Activated naive CD8-positive, alpha-beta T cell treated with anti-CD3 and anti-CD28 coated beads for 36 hours (primary cell): Measurements from ENCODE around the gene ARHGEF4. TPM values are rescaled to one million over a fixed set of nuclear protein-coding genes. Genes with fewer than 3 reads are reported as not detected.

Experiments
- DNase-seq: peaks from one replicate; pipeline ENCODE4 v3.0.0; 2021
- H3K27ac Mint-ChIP-seq: one replicate; pipeline ENCODE4 v1.8.0; 2022; ENCODE audit warnings: mild to moderate bottlenecking, moderate library complexity, mixed read lengths
- H3K27me3 Mint-ChIP-seq: one replicate; pipeline ENCODE4 v1.8.0; 2022; ENCODE audit warnings: mild to moderate bottlenecking, mixed read lengths
- H3K36me3 Mint-ChIP-seq: one replicate; pipeline ENCODE4 v1.8.0; 2021; ENCODE audit warnings: mild to moderate bottlenecking, mixed read lengths
- H3K4me1 Mint-ChIP-seq: one replicate; pipeline ENCODE4 v1.8.0; 2021; ENCODE audit warnings: mixed read lengths
- H3K4me3 Mint-ChIP-seq: one replicate; pipeline ENCODE4 v1.8.0; 2022; ENCODE audit warnings: mild to moderate bottlenecking, moderate library complexity, mixed read lengths
- H3K9me3 Mint-ChIP-seq: one replicate; pipeline ENCODE4 v1.8.0; 2022; ENCODE audit warnings: mixed read lengths
- total RNA-seq, 2 experiments: library from RNA; stranded (reverse); gene quantifications; one replicate each; pipeline ENCODE4 v1.2.3, GENCODE V29; 2021

Gene ARHGEF4
- total RNA-seq, 2 experiments from 2014 or later = 2.8 to 3.3 TPM

DNA sequence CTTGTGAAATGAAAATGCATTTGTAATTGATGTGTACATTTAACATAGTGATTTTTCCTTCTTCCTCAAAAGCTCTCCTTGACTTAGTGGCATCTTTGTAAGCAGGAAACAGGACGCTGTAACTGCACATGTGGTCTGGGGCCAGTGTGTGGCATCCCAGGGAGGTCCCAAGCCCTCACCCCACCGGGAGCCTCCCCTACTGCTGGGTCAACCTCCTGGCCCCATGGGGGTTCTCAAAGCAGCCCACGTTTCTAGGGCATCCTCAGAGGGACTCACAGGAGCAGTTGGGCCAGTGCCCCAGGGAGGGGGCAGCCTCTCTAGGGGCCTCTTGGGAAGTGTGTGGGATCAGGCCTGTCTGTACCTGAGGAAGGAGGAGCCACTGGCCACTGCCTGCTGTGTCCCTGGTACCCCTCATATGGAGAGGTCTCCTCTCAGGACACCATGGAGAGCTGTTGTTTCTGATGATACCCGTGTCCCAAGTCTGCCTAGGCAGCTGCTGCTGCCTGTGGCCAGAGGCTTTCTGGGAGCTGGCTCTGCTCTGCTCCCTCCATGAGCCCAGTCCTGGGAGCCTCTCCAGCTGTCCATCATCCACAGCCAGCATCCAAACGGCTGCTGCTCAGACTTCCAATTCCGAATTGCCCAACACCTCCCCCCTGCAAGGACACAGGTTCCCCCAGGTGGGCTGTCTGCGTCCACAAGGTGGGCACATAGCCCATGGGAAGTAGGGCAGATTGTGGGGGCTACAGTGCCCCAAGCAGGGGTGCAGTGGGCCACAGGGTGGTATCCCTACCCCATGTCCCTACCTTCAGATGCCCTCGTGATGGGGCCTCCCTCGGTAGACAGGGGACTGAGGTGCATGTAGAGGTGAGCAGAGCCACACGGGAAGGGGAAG is 13.4 kb downstream of the ARHGEF4 start:
- peaks cover 2% of the 10 kb centered on the region for H3K9me3 Mint-ChIP-seq
- no peak overlapping the region for H3K27ac Mint-ChIP-seq
- no peaks in the 10 kb centered on the region for H3K27me3 Mint-ChIP-seq
- H3K4me3 Mint-ChIP-seq = no peak overlapping the region
- no peaks in the 10 kb centered on the region for H3K4me1 Mint-ChIP-seq
- no peak for DNase-seq
- H3K36me3 Mint-ChIP-seq = no peaks in the 10 kb centered on the region

DNA sequence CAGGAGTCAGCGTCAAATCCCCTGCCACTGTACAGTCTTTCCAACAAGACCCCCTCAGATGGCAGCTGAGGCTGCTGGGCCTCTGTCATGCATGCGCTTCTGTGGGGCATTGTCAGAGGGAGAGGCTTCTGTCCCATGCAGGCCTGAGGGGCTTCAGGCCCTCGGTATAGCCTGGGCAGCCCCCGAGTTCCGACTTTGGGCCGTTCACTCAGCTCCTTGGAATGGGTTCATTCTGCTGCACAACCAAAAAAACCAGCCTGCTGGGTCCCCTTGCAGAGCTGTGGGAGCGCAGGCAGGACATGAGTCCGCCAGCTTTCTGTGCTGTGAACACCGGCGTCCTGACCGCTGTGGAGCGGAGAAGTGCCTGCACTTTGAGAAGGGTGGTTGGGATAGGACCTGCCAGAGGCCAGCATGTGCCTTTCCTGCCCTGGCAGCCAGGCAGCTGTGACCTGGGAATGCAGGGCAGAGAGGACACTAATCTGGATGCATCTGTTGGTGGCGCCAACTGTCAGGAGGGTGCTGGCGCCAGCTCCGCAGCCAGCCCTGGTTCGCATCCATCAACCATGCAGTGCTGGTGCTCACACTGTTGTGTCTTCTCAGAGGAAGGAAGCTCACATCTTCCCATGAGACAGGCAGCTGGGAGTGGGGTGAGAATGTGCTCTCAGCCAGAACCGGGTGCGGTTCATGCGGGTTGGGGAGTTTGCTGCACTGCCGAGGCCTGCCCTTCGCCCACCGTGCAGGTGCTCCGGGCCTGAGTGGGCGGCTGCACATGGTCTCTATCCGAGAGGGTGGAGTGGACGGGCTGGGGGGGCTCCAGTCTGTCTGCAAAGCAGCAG is 14.3 kb downstream of the ARHGEF4 start:
- Mint-ChIP-seq H3K4me1 (no peaks in the 10 kb centered on the region), H3K4me3 (no peak overlapping the region), H3K9me3 (peaks cover 8% of the 10 kb centered on the region), H3K27me3 (no peaks in the 10 kb centered on the region), H3K36me3 (no peaks in the 10 kb centered on the region), H3K27ac (no peak overlapping the region)
- no peak for DNase-seq

GRCh38 chr2:130851624-130852382 is 15.1 kb downstream of the ARHGEF4 start:
- no peak overlapping the region for H3K4me3 Mint-ChIP-seq
- DNase-seq = no peak
- H3K36me3 Mint-ChIP-seq = no peaks in the 10 kb centered on the region
- H3K9me3 Mint-ChIP-seq = peaks cover 10% of the 10 kb centered on the region
- H3K27ac Mint-ChIP-seq = no peak overlapping the region
- H3K27me3 Mint-ChIP-seq = no peaks in the 10 kb centered on the region
- H3K4me1 Mint-ChIP-seq = no peaks in the 10 kb centered on the region

DNA sequence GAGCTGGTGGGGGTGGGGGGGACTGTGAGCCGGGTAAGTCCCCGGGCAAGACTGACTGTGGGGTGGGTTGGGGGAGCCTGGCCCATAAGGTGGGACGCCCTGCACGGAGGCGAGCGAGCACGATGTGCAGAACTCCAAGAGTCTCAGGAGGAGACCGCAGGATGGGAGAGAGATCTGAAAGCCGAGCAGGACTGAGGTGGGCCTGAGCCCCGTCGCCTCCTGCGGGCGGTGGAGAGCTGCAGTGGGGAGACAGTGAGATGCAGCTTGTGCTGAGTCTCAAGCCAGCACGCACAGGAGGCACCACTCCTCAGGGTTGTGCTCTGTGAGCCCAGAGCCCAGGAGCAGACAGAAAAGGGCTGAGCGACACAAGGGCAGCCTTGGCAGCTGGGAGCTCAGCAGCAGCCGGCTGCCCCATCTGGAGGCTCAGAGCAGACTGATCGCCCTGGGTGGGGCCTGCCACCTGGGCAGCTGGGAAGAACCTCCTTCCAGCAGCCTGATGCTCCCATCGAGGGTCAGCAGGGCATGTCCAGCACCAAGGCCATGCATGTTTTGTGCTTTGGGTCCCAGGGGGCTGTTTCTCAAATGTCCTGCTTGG is 15.9 kb downstream of the ARHGEF4 start:
- no peak for DNase-seq
- H3K9me3 Mint-ChIP-seq = peaks cover 10% of the 10 kb centered on the region

DNA sequence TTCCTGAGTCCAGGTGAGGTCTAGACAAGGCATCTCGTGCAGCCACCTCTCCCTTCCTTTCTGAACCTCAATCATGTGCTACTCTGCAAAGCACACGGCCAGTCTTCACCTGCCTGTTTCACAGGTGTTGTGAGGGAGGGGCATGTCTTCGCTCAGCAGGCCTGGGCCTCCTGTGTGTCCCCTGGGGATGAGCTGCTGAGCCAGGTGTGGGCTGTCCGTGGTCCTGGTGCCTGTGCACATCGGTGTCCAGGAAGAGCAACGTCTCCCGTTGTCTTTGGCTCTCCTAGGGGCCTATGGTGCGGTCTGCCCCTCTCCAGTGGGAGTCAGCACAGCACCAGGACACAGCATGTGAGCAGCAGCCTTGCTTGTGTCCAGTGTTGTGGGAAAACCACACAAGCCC is 16.7 kb downstream of the ARHGEF4 start:
- no peak overlapping the region for H3K4me3 Mint-ChIP-seq
- H3K27ac Mint-ChIP-seq = no peak overlapping the region
- H3K36me3 Mint-ChIP-seq = no peaks in the 10 kb centered on the region
- H3K4me1 Mint-ChIP-seq = no peaks in the 10 kb centered on the region
- H3K9me3 Mint-ChIP-seq = peaks cover 10% of the 10 kb centered on the region
- H3K27me3 Mint-ChIP-seq = no peaks in the 10 kb centered on the region
- DNase-seq = no peak

More for the DNA sequence above, 15.9 kb downstream of the ARHGEF4 start:
- Mint-ChIP-seq H3K4me3 (no peak overlapping the region), H3K27ac (no peak overlapping the region), H3K4me1 (no peaks in the 10 kb centered on the region), H3K36me3 (no peaks in the 10 kb centered on the region), H3K27me3 (no peaks in the 10 kb centered on the region)

DNA sequence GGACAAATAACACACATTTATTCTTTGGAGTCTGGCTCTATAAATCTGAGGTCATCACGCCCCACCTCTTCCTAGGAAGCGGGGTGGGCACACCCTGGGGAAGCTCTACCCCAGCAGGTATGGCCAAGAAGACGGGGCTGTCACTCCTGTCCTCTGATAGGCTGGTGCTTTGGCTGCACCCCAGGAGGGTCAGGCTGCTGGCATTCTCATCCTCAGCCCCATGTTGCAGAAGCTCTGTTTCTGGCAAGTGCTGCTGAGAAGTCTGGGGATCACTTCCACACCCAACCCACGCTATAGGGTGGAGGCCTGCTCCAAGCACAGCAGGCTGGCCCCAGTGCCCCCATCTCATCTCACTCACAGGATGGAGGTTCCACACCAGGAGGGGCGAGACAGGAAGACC is 17.6 kb downstream of the ARHGEF4 start:
- H3K4me1 Mint-ChIP-seq = no peaks in the 10 kb centered on the region
- H3K27me3 Mint-ChIP-seq = no peaks in the 10 kb centered on the region
- H3K4me3 Mint-ChIP-seq = no peak overlapping the region
- H3K27ac Mint-ChIP-seq = no peak overlapping the region
- no peaks in the 10 kb centered on the region for H3K36me3 Mint-ChIP-seq
- peaks cover 10% of the 10 kb centered on the region for H3K9me3 Mint-ChIP-seq
- DNase-seq = no peak

GRCh38 chr2:130864830-130865800 is 28.4 kb downstream of the ARHGEF4 start:
- Mint-ChIP-seq H3K27me3 (no peaks in the 10 kb centered on the region), H3K4me3 (no peak overlapping the region), H3K36me3 (no peaks in the 10 kb centered on the region), H3K4me1 (peaks cover 4% of the 10 kb centered on the region), H3K9me3 (no peaks in the 10 kb centered on the region), H3K27ac (no peak overlapping the region)
- DNase-seq = no peak

DNA sequence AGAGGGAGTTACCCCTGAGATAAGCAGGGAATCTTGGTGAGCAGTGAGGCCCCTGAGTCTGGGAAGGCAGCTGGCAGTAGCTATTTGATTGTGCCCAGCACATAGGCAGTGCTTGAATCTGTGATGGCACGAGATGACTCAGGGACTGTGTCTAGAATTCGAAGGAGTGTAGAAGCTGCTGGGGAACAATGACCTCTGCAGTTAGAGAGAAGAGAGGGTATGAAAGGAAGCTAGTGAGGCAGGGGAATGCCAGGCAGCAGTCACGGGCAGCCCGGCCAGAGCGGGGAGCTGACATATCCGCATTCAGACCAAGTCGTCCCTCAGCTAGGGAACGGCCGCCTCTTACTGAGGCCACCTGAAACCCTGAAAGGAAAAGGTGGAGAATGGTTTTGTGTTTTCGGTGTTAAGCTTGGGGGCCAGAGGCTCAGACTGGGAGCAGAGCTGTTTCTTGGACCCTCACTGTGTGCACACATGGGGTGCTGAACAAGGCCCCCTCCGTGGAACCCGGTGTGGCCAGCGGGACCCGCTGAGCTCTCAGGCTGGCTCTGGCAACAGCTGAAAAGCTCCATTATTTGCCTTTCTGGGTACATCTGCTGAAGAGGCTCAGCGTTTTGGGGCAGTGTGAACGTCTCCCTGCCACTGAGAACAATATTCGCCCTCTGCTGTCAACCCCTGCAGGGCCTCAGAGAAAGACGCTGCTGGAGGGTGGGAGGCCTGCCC is 32.9 kb downstream of the ARHGEF4 start:
- H3K27me3 Mint-ChIP-seq = no peaks in the 10 kb centered on the region
- no peak overlapping the region for H3K4me3 Mint-ChIP-seq

GRCh38 chr2:130870161-130870485 is 33.4 kb downstream of the ARHGEF4 start:
- H3K4me1 Mint-ChIP-seq = peaks cover 3% of the 10 kb centered on the region
- H3K36me3 Mint-ChIP-seq = no peaks in the 10 kb centered on the region
- H3K9me3 Mint-ChIP-seq = no peaks in the 10 kb centered on the region
- H3K4me3 Mint-ChIP-seq = no peak overlapping the region
- DNase-seq = no peak
- H3K27me3 Mint-ChIP-seq = no peaks in the 10 kb centered on the region
- H3K27ac Mint-ChIP-seq = no peak overlapping the region

More for the DNA sequence above, 32.9 kb downstream of the ARHGEF4 start:
- Mint-ChIP-seq H3K27ac (no peak overlapping the region), H3K4me1 (peaks cover 7% of the 10 kb centered on the region), H3K9me3 (no peaks in the 10 kb centered on the region), H3K36me3 (no peaks in the 10 kb centered on the region)
- DNase-seq = no peak

DNA sequence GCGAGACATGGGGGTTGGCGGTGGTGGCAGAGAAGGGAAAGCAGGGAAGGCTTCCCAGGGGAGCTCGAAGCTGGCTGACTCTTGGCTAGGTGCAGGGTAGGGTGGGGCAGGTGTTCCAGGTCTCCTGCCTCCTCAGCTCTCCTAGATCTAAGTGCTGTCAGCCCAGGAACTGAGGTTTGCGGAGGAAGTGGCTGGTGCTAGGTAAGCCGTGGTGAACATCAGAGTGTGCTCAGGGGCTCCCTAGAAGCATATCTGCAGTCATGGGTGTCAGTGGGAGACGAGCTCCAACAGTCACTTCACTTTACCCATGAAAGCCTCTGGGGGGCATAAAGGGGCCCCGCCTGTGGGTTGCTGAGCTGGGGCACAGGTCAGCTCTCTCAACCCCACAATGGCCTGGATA is 34.1 kb downstream of the ARHGEF4 start:
- Mint-ChIP-seq H3K27ac (no peak overlapping the region), H3K36me3 (no peaks in the 10 kb centered on the region), H3K4me3 (no peak overlapping the region), H3K9me3 (no peaks in the 10 kb centered on the region), H3K27me3 (no peaks in the 10 kb centered on the region), H3K4me1 (peaks cover 3% of the 10 kb centered on the region)
- no peak for DNase-seq

DNA sequence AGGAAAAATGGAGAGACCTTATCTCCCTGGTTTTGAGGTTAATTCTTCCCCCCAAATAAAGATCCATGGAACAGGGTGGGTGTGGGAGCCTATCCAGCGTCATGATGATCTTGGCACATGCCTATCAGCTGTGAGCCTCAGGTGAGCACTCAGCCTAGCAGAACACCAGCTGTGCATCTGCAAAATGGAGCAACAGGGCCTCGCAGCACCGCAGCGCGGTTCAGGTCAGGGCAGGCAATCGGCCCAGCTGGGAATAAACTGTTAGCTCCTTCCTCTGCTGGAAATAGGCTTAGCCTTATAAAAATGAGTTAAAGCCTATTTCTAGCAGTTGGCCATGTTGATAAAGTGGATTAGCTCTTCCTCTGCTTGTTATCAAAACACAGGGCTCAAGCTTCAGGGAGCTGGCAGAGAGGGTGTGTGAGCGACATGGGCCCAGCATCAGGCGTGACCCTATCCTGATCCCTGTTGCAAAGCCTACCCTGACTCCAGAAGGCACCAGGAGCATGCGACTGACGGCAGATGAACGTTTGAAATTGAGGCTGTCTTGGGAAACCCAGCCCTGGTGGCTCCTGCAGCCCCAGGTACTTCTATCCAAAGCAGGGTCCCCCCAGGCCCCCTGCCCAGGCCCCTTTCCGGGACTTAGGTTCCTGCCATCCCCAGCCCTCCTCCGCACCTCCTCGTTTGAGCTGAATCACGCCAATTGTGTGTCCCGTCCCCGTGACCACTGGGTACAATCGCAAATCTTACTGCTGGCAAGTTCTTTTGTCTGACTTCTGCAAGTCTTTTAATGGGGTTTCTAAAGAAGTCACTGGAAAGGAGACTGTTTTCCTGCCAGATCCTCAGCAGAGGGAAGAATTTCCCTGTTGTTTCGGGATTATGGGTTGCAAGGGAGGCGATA is 35.4 kb downstream of the ARHGEF4 start:
- Mint-ChIP-seq H3K36me3 (no peaks in the 10 kb centered on the region), H3K4me1 (peaks cover 3% of the 10 kb centered on the region)
- no peak for DNase-seq

GRCh38 chr2:130872741-130873125 is 36.0 kb downstream of the ARHGEF4 start:
- no peaks in the 10 kb centered on the region for H3K9me3 Mint-ChIP-seq
- peaks cover 3% of the 10 kb centered on the region for H3K4me1 Mint-ChIP-seq
- no peaks in the 10 kb centered on the region for H3K36me3 Mint-ChIP-seq
- H3K27me3 Mint-ChIP-seq = no peaks in the 10 kb centered on the region
- no peak overlapping the region for H3K27ac Mint-ChIP-seq
- no peak overlapping the region for H3K4me3 Mint-ChIP-seq
- DNase-seq = no peak

More for the DNA sequence above, 35.4 kb downstream of the ARHGEF4 start:
- no peaks in the 10 kb centered on the region for H3K27me3 Mint-ChIP-seq
- no peaks in the 10 kb centered on the region for H3K9me3 Mint-ChIP-seq
- H3K4me3 Mint-ChIP-seq = no peak overlapping the region
- H3K27ac Mint-ChIP-seq = no peak overlapping the region
